ES-I3 (cell line): ENCODE results near the gene SMIM5.
"Not testable (repeated sequence)": the region's sequence is repeated elsewhere in the genome, so short reads cannot be mapped to it uniquely, and the experiment has no call there.

ENCODE experiments used
- H3K36me3 ChIP-seq: 2 replicates; pipeline ENCODE4 v1.6.1; 2013; ENCODE audit warnings: mild to moderate bottlenecking, low read length, control low read depth, moderate library complexity; ENCODE audit not compliant: insufficient read depth
- H3K4me1 ChIP-seq: 2 replicates; pipeline ENCODE4 v1.6.1; 2013; ENCODE audit warnings: mild to moderate bottlenecking, control low read depth, low read length; ENCODE audit not compliant: insufficient read depth
- H3K9ac ChIP-seq: 2 replicates; pipeline ENCODE4 v1.6.1; 2013; ENCODE audit warnings: low read depth, mild to moderate bottlenecking, low read length, moderate library complexity
- H3K9me3 ChIP-seq: 2 replicates; pipeline ENCODE4 v1.6.1; 2013; ENCODE audit warnings: mild to moderate bottlenecking, low read length, moderate library complexity; ENCODE audit not compliant: control insufficient read depth, insufficient read depth

SMIM5 gene

GRCh38 chr17:75638039-75638438 lies 4.8 kb downstream of the SMIM5 start:
- H3K9me3 ChIP-seq, H3K9ac ChIP-seq, H3K36me3 ChIP-seq: not testable (repeated sequence)
- H3K4me1 ChIP-seq: peaks cover 17% of the 10 kb centered on the region

- Histone ChIP-seq H3K4me1 (peaks cover 18% of the 10 kb centered on the region), H3K36me3 (peaks cover 3% of the 10 kb centered on the region; the same call in 1 of the 2 replicates), H3K9me3 (no peaks in the 10 kb centered on the region), H3K9ac (no peak overlapping the region)
Measured at GRCh38 chr17:75638893-75639292, 5.7 kb downstream of the SMIM5 start.

GRCh38 chr17:75639327-75639726 lies 6.1 kb downstream of the SMIM5 start:
- H3K36me3 ChIP-seq: peaks cover 3% of the 10 kb centered on the region; the same call in 1 of the 2 replicates

GRCh38 chr17:75639771-75640555 lies 6.7 kb downstream of the SMIM5 start:
- H3K9ac ChIP-seq: no peak overlapping the region
- H3K9me3 ChIP-seq: no peaks in the 10 kb centered on the region
- H3K4me1 ChIP-seq: peaks cover 14% of the 10 kb centered on the region
- H3K36me3 ChIP-seq: peaks cover 3% of the 10 kb centered on the region; the same call in 1 of the 2 replicates

More at GRCh38 chr17:75639327-75639726, 6.1 kb downstream of the SMIM5 start:
- H3K9ac ChIP-seq: no peak overlapping the region
- no peaks in the 10 kb centered on the region for H3K9me3 ChIP-seq
- peaks cover 14% of the 10 kb centered on the region for H3K4me1 ChIP-seq

GRCh38 chr17:75640556-75641119 lies 7.4 kb downstream of the SMIM5 start:
- Histone ChIP-seq H3K9me3 (no peaks in the 10 kb centered on the region), H3K4me1 (peaks cover 21% of the 10 kb centered on the region), H3K9ac (no peak overlapping the region), H3K36me3 (peaks cover 3% of the 10 kb centered on the region; the same call in 1 of the 2 replicates)

GRCh38 chr17:75641343-75641742 lies 8.1 kb downstream of the SMIM5 start:
- peaks cover 28% of the 10 kb centered on the region for H3K4me1 ChIP-seq
- H3K9me3 ChIP-seq: no peaks in the 10 kb centered on the region
- peaks cover 3% of the 10 kb centered on the region; the same call in 1 of the 2 replicates for H3K36me3 ChIP-seq
- no peak overlapping the region for H3K9ac ChIP-seq

GRCh38 chr17:75642182-75642783 lies 9.0 kb downstream of the SMIM5 start:
- peaks cover 3% of the 10 kb centered on the region; the same call in 1 of the 2 replicates for H3K36me3 ChIP-seq
- no peak overlapping the region for H3K9ac ChIP-seq
- H3K9me3 ChIP-seq: no peaks in the 10 kb centered on the region
- H3K4me1 ChIP-seq: peaks cover 34% of the 10 kb centered on the region

GRCh38 chr17:75642784-75643642 lies 9.8 kb downstream of the SMIM5 start:
- H3K4me1 ChIP-seq: peaks cover 34% of the 10 kb centered on the region
- H3K36me3 ChIP-seq: peaks cover 3% of the 10 kb centered on the region; the same call in 1 of the 2 replicates
- H3K9ac ChIP-seq: no peak overlapping the region
- no peaks in the 10 kb centered on the region for H3K9me3 ChIP-seq

GRCh38 chr17:75643643-75644017 lies 10.4 kb downstream of the SMIM5 start:
- no peak overlapping the region for H3K9ac ChIP-seq
- H3K9me3 ChIP-seq: no peaks in the 10 kb centered on the region
- H3K4me1 ChIP-seq: peaks cover 34% of the 10 kb centered on the region
- H3K36me3 ChIP-seq: peaks cover 3% of the 10 kb centered on the region; the same call in 1 of the 2 replicates

GRCh38 chr17:75645501-75645888 lies 12.3 kb downstream of the SMIM5 start:
- Histone ChIP-seq H3K9me3 (no peaks in the 10 kb centered on the region), H3K9ac (no peak overlapping the region), H3K36me3 (peaks cover 3% of the 10 kb centered on the region), H3K4me1 (peaks cover 34% of the 10 kb centered on the region)

GRCh38 chr17:75645889-75646637 lies 12.8 kb downstream of the SMIM5 start:
- H3K4me1 ChIP-seq: peaks cover 34% of the 10 kb centered on the region
- peaks cover 9% of the 10 kb centered on the region for H3K36me3 ChIP-seq
- no peaks in the 10 kb centered on the region for H3K9me3 ChIP-seq
- no peak overlapping the region for H3K9ac ChIP-seq

GRCh38 chr17:75646638-75646992 lies 13.4 kb downstream of the SMIM5 start:
- Histone ChIP-seq H3K4me1 (peaks cover 34% of the 10 kb centered on the region), H3K9me3 (no peaks in the 10 kb centered on the region), H3K9ac (no peak overlapping the region), H3K36me3 (peaks cover 10% of the 10 kb centered on the region; the same call in 1 of the 2 replicates)

- H3K9me3 ChIP-seq: no peaks in the 10 kb centered on the region
- H3K4me1 ChIP-seq: peaks cover 34% of the 10 kb centered on the region
- no peak overlapping the region for H3K9ac ChIP-seq
- H3K36me3 ChIP-seq: peaks cover 10% of the 10 kb centered on the region; the same call in 1 of the 2 replicates
Measured at GRCh38 chr17:75647061-75647460, 13.8 kb downstream of the SMIM5 start.
